ENCODE measurements around the gene CMTM7.

CMTM7 gene

DNA sequence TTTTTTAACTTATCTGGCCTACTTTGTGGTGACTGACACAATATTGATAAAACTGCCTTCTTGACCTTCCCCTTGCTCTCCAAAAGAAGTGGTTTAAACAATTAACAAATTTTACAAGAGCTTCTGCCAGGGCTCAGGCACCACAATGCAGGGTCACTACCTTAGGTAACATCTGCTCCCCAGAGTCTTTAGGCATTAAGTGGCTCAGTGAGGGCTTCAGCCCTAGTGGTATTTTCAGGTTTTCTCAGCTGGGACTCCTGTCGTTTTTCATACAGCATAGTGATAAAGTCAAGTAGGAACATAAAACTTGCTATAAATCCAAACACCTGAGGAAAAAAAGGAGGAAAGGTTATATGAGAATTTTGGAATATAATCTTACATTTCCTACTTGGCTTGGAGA is 92.1 kb downstream of the CMTM7 start:
- no peak overlapping the region for H3K4me2 ChIP-seq

DNA sequence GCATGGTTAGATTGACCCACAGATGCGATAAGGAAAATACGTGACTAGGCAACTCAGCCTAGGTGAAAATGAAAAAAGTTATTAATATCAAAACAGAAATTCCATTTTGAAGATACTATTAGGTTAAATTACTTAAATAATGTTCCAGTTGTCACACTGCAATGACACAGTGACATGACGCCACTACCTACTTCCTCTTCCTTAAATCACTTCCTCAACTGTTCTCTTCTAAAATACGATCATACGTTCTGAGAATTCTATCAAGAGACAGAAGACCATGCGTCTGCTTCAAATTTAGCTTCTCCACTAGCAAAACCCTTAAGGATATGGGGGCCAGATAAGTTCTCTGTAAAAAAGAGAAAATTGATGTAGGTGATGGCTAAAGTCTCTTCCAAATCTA is 92.8 kb downstream of the CMTM7 start:
- Histone ChIP-seq H3K9ac (no peak overlapping the region), H3K27me3 (no peaks in the 10 kb centered on the region), H3K36me3 (peaks cover 77% of the 10 kb centered on the region), H3K4me1 (peaks cover 6% of the 10 kb centered on the region), H3K4me3 (no peak overlapping the region), H3K27ac (no peak overlapping the region), H3K9me3 (no peaks in the 10 kb centered on the region), H3K4me2 (0 out of 2 replicates have a peak overlapping the region, but pooled peaks have one; percentile 15), H4K20me1 (no peaks in the 10 kb centered on the region)
- no peak for TF ChIP-seq Cebpa-rat (IDR thresholded peaks at IDR 0.05)

More for the DNA sequence above, 92.1 kb downstream of the CMTM7 start:
- Histone ChIP-seq H3K36me3 (peaks cover 78% of the 10 kb centered on the region), H3K4me3 (no peak overlapping the region), H3K9me3 (no peaks in the 10 kb centered on the region), H3K9ac (no peak overlapping the region), H4K20me1 (no peaks in the 10 kb centered on the region), H3K27ac (no peak overlapping the region), H3K27me3 (no peaks in the 10 kb centered on the region), H3K4me1 (peaks cover 6% of the 10 kb centered on the region)
- TF ChIP-seq Cebpa-rat (IDR thresholded peaks at IDR 0.05): no peak

DNA sequence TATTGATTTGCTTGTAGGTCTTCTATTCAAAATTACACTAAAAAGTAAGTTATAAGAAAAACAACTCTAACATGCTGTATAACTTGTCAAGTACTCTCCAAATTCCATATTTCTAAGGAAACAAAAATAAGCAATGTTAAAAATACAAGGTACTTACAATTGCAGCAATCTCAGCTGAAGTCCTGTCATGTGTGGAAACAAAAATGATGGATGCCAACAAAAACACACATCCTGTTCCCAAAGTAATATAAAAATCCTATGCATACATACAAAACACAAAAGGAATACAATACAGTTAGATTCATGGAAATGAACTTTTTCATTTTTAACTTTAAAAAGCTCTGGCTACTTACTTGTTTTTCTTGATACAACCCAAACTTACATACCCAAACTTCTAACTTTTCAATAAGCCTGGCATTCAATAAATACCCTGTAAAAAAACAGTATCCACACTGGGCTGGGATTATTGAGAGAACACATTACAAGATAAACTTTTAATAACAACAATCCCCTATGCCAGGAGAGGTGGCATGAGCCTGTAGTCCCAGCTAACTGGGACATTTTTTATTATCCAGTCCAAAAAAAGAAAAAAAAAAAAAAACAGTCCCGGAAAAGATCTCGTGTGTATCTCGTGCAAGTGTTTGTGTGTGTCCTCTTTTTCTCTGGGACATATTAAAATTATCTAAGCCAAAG is 96.3 kb downstream of the CMTM7 start:
- peaks cover 70% of the 10 kb centered on the region for H3K36me3 ChIP-seq
- peaks cover 6% of the 10 kb centered on the region for H3K4me1 ChIP-seq
- H3K9me3 ChIP-seq: no peaks in the 10 kb centered on the region
- H3K27ac ChIP-seq: no peak overlapping the region
- H4K20me1 ChIP-seq: peaks cover 22% of the 10 kb centered on the region
- no peaks in the 10 kb centered on the region for H3K27me3 ChIP-seq
- H3K9ac ChIP-seq: no peak overlapping the region
- H3K4me2 ChIP-seq: no peak overlapping the region
- TF ChIP-seq Cebpa-rat (IDR thresholded peaks at IDR 0.05): no peak
- H3K4me3 ChIP-seq: no peak overlapping the region

DNA sequence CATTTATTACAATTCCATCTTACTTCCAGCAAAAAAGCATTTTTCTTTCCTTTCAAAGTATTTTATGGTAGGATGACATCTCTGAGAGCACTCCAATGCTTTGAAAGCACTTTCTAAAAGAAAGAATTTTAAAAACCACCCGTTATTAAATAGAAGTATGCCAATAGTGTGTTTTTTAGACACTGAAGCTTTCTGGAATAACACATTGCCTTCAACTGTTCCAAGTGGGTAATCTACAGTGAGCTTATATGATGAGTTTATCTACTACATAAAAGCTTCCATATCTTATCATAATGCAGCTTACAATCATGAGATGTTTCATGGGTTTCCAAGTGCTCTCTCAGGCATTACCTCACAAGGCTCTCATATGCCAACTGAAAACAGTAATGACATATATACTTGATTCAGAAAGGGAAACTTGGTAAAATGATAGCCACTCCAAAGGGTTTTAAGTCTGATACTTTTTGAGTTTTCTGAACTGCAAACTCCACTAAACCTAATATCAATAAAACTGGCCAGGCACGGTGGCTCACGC is 96.9 kb downstream of the CMTM7 start:
- Histone ChIP-seq H3K4me1 (peaks cover 6% of the 10 kb centered on the region), H3K36me3 (peaks cover 69% of the 10 kb centered on the region)

DNA sequence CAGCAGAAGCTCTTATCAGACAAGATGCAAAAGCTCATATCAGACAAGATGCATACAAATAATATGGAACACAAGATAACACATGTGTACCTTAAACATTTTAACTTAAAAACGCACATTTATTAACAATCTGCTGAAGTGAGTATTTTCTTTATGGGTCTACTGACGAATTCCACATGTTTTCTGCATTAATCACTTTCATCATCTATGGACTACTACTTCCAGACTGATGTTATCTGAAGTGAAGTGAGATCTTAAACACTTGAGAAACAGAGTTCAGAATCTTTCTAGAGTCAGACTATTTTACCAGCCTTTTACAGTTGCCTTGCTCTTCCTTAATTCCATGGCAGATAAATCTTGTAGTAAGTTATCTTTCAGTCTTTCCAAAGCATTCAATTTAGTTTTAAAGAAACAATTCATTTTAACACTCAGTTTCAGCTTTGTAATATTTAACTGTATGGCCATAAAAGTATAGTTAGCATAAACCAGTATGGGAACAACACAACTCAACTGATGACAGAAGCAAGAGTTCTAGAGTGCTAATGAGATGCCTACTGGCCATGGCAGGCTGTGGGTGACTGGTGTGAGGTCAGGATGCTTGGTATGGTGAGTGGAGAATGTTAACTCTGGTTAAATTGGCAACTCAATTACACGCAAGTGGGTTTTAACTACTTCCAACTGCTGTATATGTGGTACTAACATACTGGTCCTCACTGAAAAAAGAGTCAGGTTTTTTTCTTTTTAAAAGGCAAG is 101.2 kb downstream of the CMTM7 start:
- no peak for TF ChIP-seq Cebpa-rat (IDR thresholded peaks at IDR 0.05)
- Histone ChIP-seq H4K20me1 (peaks cover 66% of the 10 kb centered on the region), H3K4me1 (peaks cover 21% of the 10 kb centered on the region)

More for the DNA sequence above, 96.9 kb downstream of the CMTM7 start:
- H3K9me3 ChIP-seq: no peaks in the 10 kb centered on the region
- no peak overlapping the region for H3K4me2 ChIP-seq
- TF ChIP-seq Cebpa-rat (IDR thresholded peaks at IDR 0.05): no peak
- no peak overlapping the region for H3K27ac ChIP-seq
- H3K9ac ChIP-seq: no peak overlapping the region
- no peaks in the 10 kb centered on the region for H3K27me3 ChIP-seq
- H4K20me1 ChIP-seq: peaks cover 28% of the 10 kb centered on the region
- no peak overlapping the region for H3K4me3 ChIP-seq

DNA sequence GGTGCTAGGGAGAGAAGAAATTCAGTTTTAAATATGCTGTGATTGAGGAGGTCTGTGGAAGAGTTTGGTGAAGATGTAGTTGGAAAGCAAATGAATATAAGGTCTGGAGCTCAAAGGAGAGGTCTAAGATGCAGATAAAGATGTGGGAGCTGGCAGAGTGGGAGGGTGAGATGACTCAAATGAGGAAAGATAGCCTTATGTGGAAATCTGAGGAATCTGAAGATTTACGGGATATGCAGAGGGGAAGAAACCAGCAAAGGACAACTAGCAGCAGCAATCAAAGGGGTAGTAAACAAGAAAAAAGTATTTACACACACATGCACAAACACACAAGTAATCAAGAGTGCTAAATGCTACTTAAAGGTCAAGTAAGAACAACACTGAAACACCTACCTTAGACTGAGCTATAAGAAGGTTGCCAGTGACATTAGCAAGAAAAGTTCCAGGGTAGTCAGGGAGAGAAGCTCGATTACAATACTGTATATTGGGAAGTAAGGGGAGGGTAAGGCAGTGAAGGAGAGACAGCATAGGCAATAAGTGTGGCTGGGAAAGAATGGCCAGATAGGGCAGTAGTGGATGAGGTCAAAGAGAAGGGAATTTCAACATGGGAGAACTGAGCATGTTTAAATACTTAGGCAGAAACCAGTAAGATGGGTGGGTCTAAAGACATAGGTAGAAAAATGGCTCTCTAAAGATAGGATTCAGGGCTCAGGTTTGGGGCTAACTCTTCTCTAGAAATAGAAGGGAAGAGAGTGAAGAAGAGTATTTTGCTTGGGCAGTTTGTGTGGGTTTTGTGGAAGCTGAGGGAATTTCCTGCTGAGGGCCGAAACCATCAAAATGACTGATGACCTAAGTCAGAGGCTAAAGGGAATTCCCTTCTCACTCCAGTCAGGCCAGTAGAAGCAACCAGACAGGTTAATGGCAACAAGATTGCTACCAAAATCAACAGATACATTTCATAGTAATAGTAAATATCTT is 102.1 kb downstream of the CMTM7 start:
- H3K36me3 ChIP-seq: peaks cover 50% of the 10 kb centered on the region

More for the DNA sequence above, 101.2 kb downstream of the CMTM7 start:
- H3K9ac ChIP-seq: no peak overlapping the region
- no peak overlapping the region for H3K27ac ChIP-seq
- H3K27me3 ChIP-seq: no peaks in the 10 kb centered on the region
- H3K9me3 ChIP-seq: no peaks in the 10 kb centered on the region
- H3K4me2 ChIP-seq: no peak overlapping the region
- H3K4me3 ChIP-seq: no peak overlapping the region
- peaks cover 58% of the 10 kb centered on the region for H3K36me3 ChIP-seq

DNA sequence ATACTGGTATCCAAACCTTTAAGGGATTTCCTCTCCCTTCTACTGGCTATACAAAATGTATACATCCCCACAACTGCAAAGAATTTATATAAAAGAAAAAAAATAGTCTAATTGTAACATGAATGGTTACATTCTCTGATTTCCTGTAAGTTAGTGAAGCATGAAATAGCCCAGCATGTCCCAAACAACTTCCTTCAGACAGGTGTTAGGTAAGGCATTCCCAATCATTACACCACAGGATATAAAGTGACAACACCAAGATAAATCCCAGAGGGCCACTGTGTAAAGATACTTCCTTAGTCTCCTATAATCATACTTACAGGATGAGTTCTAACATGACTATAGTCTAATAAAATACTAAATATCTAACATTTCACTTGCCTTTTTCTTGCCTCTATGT is 103.4 kb downstream of the CMTM7 start:
- H3K9ac ChIP-seq: no peak overlapping the region

More for the DNA sequence above, 102.1 kb downstream of the CMTM7 start:
- H4K20me1 ChIP-seq: peaks cover 74% of the 10 kb centered on the region
- H3K9ac ChIP-seq: no peak overlapping the region
- 0 out of 2 replicates have a peak overlapping the region, but pooled peaks have one; percentile 3 for H3K4me2 ChIP-seq
- no peaks in the 10 kb centered on the region for H3K9me3 ChIP-seq
- H3K4me3 ChIP-seq: no peak overlapping the region
- TF ChIP-seq Cebpa-rat (IDR thresholded peaks at IDR 0.05): no peak
- H3K27ac ChIP-seq: no peak overlapping the region
- peaks cover 21% of the 10 kb centered on the region for H3K4me1 ChIP-seq
- H3K27me3 ChIP-seq: no peaks in the 10 kb centered on the region

DNA sequence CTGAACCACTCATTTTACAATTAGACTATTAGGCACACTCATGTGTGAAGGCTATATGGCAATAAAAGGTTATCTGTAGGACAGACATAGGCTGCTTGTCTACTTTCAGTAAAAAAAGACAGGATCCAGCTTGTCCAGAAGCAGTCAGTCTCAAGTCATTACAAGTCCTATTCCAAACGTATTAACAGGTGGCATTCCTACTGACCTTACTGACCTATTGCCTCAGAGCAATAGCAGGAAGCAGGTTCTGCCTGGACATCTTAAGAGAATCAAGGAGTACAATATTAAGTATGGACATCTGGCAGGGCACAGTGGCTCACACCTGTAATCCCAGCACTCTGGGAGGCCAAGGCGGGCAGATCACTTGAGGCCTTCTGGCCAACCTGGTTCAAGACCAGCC is 104.0 kb downstream of the CMTM7 start:
- no peak overlapping the region for H3K9ac ChIP-seq
- no peak overlapping the region for H3K27ac ChIP-seq
- H3K9me3 ChIP-seq: no peaks in the 10 kb centered on the region
- no peaks in the 10 kb centered on the region for H3K27me3 ChIP-seq
- no peak for TF ChIP-seq Cebpa-rat (IDR thresholded peaks at IDR 0.05)
- peaks cover 93% of the 10 kb centered on the region for H4K20me1 ChIP-seq
- no peak overlapping the region for H3K4me3 ChIP-seq
- peak overlapping the region; percentile 48 for H3K4me2 ChIP-seq
- H3K4me1 ChIP-seq: peaks cover 36% of the 10 kb centered on the region
- peaks cover 35% of the 10 kb centered on the region for H3K36me3 ChIP-seq

More for the DNA sequence above, 103.4 kb downstream of the CMTM7 start:
- Histone ChIP-seq H3K4me1 (peaks cover 31% of the 10 kb centered on the region), H3K27ac (no peak overlapping the region), H3K9me3 (no peaks in the 10 kb centered on the region), H3K27me3 (no peaks in the 10 kb centered on the region), H3K4me3 (no peak overlapping the region), H3K4me2 (peak overlapping the region; percentile 48), H4K20me1 (peaks cover 87% of the 10 kb centered on the region), H3K36me3 (peaks cover 37% of the 10 kb centered on the region)
- TF ChIP-seq Cebpa-rat (IDR thresholded peaks at IDR 0.05): no peak

DNA sequence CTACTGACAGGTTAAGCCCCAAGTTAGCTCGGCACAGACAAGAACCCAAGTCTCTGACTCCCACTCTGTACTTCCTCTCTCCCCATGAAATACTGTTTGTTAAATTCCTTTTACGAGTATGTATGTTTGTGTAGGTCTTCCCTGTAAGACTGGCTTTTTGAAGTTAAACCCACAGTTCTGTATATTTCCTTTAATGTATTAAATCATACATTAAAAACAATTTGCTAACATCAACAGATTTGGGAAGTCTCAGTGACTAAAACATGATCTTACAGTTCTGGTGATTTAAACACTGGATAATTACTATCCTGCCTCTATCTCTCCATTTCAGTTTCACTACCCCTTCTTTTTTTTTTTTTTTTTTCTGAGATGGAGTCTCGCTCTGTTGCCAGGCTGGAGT is 106.6 kb downstream of the CMTM7 start:
- peaks cover 86% of the 10 kb centered on the region for H4K20me1 ChIP-seq
- peaks cover 52% of the 10 kb centered on the region for H3K4me1 ChIP-seq
- H3K27me3 ChIP-seq: no peaks in the 10 kb centered on the region
- no peak overlapping the region for H3K4me3 ChIP-seq
- no peak overlapping the region for H3K9ac ChIP-seq
- H3K36me3 ChIP-seq: peaks cover 19% of the 10 kb centered on the region
- H3K9me3 ChIP-seq: no peaks in the 10 kb centered on the region
- no peak for TF ChIP-seq Cebpa-rat (IDR thresholded peaks at IDR 0.05)
- H3K4me2 ChIP-seq: no peak overlapping the region
- H3K27ac ChIP-seq: no peak overlapping the region
